ENCODE data around the gene PAGR1.

The PAGR1 gene

GRCh38 chr16:29820271-29820701, 4.3 kb downstream of the PAGR1 start, which contains the start of gene MVP:
Gene MVP, plus strand, starts transcription at chr16:29820462. Its CDS starts 10,088 bp downstream, at chr16:29830550.
- TF ChIP-seq CEBPB (IDR thresholded peaks at IDR 0.05) (no peak), NFIC (IDR thresholded peaks at IDR 0.05) (no peak), RAD21 (IDR thresholded peaks at IDR 0.05; ENCODE audit: low read depth) (no peak), USF1 (IDR thresholded peaks at IDR 0.05) (no peak), MAX (IDR thresholded peaks at IDR 0.05) (no peak), TEAD4 (IDR thresholded peaks at IDR 0.05) (no peak), CREB1 (IDR thresholded peaks at IDR 0.05; ENCODE audit: low read depth) (no peak), FOXM1 (IDR thresholded peaks at IDR 0.05; ENCODE audit: borderline replicate concordance, low read depth) (no peak), REST (IDR thresholded peaks at IDR 0.05; ENCODE audit: low read depth) (no peak), EGR1 (IDR thresholded peaks at IDR 0.05) (no peak), YY1 (IDR thresholded peaks at IDR 0.05; ENCODE audit: low read depth) (no peak)

GRCh38 chr16:29820730-29821642, 5.0 kb downstream of the PAGR1 start:
- TF ChIP-seq USF1 (IDR thresholded peaks at IDR 0.05) (peak; percentile 72), REST (IDR thresholded peaks at IDR 0.05; ENCODE audit: low read depth) (no peak)

GRCh38 chr16:29821643-29822115, 5.7 kb downstream of the PAGR1 start:
- TF ChIP-seq CEBPB (IDR thresholded peaks at IDR 0.05) (no peak), EGR1 (IDR thresholded peaks at IDR 0.05) (no peak), TAF1 (IDR thresholded peaks at IDR 0.05; ENCODE audit: low read depth) (no peak), YY1 (IDR thresholded peaks at IDR 0.05; ENCODE audit: low read depth) (no peak), RAD21 (IDR thresholded peaks at IDR 0.05; ENCODE audit: low read depth) (no peak), USF1 (IDR thresholded peaks at IDR 0.05) (no peak), REST (IDR thresholded peaks at IDR 0.05; ENCODE audit: low read depth) (no peak), EP300 (IDR thresholded peaks at IDR 0.05; ENCODE audit: borderline replicate concordance) (no peak), FOXM1 (IDR thresholded peaks at IDR 0.05; ENCODE audit: borderline replicate concordance, low read depth) (no peak), CREB1 (IDR thresholded peaks at IDR 0.05; ENCODE audit: low read depth) (no peak), NFIC (IDR thresholded peaks at IDR 0.05) (no peak), ZBTB7A (IDR thresholded peaks at IDR 0.05; ENCODE audit: low read depth) (no peak), MAX (IDR thresholded peaks at IDR 0.05) (no peak), TEAD4 (IDR thresholded peaks at IDR 0.05) (no peak), TCF12 (IDR thresholded peaks at IDR 0.05; ENCODE audit: low read depth) (no peak)

- TF ChIP-seq TCF12 (IDR thresholded peaks at IDR 0.05; ENCODE audit: low read depth) (no peak), EGR1 (IDR thresholded peaks at IDR 0.05) (no peak), YY1 (IDR thresholded peaks at IDR 0.05; ENCODE audit: low read depth) (no peak), TAF1 (IDR thresholded peaks at IDR 0.05; ENCODE audit: low read depth) (no peak), FOXM1 (IDR thresholded peaks at IDR 0.05; ENCODE audit: borderline replicate concordance, low read depth) (no peak), USF1 (IDR thresholded peaks at IDR 0.05) (no peak), MAX (IDR thresholded peaks at IDR 0.05) (no peak), EP300 (IDR thresholded peaks at IDR 0.05; ENCODE audit: borderline replicate concordance) (no peak), CEBPB (IDR thresholded peaks at IDR 0.05) (no peak), ZBTB7A (IDR thresholded peaks at IDR 0.05; ENCODE audit: low read depth) (no peak), CREB1 (IDR thresholded peaks at IDR 0.05; ENCODE audit: low read depth) (no peak), NFIC (IDR thresholded peaks at IDR 0.05) (no peak)
Measured at GRCh38 chr16:29824589-29825144, 8.7 kb downstream of the PAGR1 start.
